Endothelial cell of hepatic sinusoid (primary cell): ENCODE measurements around the gene ADAMTSL5.

Experiments used
- in situ Hi-C: cut with HindIII; loops from 2 replicates; pipeline ENCODE4 v1.10.0; 2017; ENCODE audit warnings: low sequenced_read_pairs

The ADAMTSL5 gene

DNA sequence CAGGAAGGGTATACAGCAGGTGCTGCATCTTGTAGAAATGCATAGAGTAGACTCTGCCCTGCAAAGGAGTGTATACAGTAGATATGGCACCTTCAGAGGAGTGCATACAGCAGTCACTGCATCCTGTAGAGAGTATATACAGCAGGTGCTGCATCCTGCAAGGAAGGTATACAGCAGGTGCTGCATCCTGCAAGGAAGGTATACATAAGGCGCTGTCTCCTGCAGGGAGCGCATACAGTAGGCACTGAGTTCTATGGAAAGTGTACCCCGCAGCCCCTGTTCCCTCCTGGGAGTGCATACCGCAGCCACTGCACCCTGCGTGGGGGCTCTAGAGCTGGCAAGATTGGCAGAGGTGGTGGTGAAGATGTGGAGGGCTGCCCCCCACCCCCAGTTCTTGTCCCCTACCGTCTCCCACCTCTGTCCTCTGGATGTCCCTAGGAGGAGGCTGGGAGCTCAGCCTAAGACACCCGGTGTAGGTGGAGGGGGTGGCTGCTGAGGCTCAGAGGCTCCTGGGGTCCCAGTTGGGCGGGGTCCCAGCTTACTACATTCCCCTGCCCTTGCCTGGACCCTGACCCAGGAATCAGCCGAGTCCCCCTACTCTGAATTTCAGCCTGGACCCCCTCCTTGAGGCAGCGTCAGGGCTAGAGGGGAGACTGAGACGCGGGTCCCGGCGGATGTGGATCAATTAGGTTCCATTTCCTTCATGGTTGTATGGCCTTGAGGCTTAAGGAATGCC, 2.3 kb upstream of the ADAMTSL5 start:
- in situ Hi-C loops: no loop called here

DNA sequence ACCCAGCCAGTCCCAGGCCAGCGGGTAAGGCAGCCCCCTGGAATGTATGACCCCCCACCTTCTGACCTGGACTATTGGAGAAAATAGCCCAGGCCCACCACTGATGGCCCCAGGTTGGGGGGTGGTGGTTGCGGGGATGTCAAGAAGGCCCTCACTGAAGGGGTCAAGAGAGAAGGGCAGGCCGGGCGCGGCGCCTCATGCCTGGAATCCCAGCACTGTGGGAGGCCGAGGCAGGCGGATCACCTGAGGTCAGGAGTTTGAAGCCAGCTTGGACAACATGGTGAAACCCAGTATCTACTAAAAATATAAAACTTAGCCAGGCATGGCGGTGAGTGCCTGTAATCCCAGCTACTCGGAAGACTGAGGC, 1.5 kb upstream of the ADAMTSL5 start:
- in situ Hi-C loops: no loop called here

DNA sequence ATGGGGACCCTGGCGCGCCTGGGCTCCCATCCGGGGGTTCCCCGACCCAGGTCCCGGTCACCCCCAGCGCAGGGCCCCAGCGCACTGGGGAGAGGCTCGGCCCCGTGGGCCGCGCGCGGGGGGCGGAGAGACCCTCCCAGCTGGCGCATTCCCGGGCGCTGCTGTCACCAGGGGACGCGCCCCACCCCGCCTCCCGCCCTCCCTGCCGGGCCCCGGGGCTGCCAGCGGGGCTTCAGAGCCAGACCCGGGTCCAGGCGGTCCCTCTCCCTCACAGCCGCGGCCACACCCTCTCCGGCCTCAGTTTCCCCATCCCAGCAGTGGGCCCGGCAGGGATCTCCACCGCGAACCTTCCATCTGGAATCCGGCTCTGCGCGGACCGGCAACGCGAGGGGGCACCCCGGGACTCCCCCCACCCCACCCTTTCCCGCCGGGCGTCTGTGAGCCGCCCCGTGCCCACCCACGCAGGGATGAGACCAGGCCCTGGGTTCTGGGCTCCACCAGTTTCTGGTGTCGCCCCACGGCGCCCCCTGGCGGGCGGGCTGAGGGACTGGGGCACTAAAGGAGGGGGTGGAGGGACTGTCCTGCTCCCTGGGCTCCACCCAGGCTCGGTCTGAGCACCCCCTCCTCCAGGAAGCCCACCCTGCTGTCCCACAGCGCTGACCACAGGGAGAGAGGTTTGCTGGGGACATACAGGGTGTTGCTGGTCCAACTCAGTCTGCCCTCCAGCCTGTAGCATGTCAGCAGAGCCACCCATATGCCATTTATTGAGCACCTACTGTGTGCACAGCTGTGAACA, 878 bp upstream of the ADAMTSL5 start:
- in situ Hi-C loops: no loop called here

DNA sequence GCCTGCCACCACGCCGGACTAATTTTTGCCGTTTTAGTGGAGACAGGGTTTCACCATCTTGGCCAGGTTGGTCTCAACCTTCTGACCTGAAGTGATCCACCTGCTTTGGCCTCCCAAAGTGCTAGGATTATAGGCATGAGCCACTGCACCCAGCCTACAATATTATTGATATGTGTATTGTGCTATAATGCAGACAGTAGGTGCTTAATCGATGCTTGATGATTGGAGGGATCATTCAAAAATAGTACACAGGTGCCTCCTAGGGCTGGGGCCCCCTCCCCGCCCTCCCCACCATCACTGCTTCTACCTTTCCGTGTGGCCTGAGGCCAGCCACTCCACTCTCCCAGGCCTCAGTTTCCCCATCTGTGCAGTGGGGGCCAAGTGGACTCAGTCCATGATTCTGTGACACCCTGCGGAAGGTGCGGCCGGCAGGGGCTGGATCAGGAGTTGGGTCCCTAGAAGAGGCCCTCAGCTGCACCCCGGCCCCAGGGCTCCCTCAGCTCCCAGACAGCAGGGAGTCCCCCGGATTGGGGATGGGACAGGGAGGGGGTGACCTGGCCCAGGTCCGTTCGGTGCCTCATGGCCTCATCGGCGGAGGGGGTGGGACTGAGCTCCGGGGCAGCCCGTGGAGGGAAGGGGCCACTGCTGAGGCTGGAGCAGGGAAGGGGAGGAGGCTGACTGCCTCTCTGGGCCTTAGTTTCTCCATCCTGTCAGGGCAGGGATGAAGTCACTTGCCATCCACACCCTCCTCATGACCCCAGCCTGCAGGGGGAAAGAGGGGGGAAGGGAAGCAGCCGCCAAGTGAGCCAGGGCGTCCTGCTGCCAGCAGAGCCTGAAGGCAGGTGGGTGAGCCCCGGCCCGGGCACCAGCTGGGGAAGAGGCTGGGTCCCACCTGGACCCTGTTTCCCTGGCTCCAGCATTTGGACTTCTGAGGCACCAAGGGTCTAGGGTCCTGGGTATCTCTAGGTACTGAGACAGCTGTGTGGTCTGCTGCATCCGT, 1.2 kb downstream of the ADAMTSL5 start:
- in situ Hi-C loops: no loop called here

DNA sequence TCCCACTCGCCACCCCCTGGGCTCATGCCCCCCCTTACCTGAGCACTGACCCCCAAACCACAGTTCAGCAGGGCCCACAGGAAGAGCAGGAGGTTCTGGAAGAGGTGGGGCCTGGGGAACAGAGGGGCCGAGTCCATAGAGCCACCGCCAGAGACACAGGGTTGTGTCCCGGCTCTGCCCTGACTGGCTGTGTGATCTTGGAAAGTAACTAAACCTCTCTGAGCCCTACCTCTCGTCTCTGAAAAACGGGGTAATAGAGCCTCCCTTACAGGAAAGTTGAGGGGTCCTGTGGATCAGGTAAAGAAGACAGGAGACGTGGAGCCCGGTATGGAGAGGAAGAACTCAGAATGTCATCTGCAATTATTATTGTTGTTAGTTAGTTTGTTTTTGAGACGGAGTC, 2.0 kb downstream of the ADAMTSL5 start:
- in situ Hi-C loops: no loop called here

DNA sequence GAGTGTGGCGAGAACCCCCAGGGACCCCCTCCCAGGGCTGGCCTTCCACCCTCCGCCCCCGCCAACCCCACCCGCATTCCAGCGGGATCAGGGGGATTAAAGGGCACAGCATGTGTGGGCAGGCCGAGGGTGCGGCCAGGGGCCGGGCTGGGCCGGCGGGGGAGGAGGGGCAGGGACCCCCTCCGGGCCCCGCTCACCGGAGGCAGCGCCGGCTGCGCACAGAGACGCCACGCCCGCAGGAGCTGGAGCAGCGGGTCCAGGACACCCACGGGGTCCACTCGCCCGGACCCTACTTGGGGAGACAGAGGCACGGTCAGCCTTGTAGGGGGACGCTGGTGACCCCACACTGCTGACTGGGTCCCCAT, 2.4 kb downstream of the ADAMTSL5 start:
- in situ Hi-C loops: no loop called here

DNA sequence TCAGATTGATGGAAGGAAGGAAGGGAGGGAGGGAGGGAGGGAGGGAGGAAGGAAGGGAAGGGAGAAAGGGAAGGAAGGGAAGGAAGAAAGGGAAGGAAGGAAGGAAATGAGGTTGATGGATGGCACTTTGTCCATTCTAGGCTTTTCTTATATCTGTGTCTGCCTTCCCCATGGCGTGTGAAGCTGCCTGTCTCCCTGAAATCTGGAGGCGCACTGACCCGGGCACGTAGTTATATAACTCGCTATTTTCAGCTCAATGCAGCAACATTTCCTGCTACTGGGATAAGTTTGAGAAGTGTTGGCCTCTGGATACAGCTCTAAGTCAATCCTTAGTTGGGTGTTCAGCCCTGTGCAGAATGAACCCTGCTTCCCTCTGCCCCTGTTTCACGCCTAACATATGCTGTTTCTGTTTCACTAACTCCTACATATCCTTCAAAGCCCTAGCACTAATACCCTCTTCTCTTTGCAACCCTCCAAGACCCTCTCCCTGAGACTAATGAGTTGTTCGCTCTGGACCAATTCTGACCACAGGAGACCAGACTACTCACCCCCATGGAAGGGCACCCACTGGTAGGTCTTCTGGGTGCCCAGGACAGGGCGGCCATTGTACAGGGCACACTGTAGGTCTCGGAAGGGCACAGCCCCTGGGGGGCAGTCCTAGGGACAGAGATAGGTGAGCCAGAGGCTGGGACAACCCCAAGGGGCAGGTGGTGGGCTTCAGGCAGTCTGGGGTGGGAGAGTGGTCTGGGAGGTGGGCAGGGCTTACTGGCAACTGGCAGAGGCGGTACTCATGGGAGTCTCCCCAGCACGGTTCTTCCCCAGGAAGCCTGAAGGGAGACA, 3.0 kb downstream of the ADAMTSL5 start:
- in situ Hi-C loops: no loop called here

DNA sequence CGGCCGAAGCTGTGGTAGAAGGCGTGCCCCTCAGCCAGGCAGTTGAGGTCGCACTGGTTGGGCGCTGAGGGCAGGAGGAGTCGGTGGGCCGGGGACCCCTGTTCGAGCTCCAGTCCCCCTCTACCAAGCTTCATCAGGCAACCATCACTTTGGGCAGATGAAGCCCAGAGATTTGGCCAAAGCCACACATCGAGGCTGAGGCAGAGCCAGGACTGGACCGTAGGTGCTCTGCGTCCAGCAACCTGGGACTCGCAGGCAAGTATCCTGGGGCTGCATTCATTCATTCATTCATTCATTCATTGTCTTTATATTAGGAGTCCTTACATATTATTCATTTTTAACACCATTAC, 4.3 kb downstream of the ADAMTSL5 start:
- in situ Hi-C loops: no loop called here

DNA sequence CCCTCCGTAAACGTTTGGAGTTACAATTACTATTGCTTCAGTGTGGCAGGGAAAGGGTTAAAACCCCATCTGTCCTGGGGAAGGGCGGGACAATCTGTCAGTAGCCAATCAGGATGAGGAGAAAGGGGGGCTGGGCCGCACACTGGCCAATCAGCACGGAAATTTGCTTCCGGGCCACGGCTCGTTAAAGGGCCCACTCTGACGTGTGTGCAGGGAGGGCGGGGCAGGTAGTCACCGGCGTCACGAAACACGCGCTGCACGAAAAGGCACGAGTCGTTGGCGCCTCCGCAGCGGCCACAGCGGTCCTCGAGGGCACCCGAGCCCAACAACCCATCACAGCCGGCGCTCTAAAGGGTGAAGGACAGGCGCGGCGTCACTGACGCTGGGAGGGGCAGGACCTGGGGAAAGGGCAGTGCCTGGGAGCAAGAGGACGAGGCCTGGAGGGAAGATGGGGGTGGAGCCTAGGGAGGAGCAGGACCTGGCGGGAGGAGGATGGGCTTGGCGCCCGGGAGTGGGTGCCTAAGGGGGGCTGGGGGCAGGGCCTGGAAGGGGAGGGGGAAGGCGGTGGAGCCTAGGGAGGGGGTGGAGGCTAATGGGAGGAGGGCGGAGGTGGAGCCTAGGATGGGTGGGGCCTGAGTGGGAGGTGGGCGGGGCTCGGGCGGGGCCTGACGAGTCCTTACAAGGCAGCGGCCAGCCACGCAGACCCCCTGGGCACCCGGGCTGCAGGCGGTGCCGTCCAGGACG, 4.9 kb downstream of the ADAMTSL5 start:
- in situ Hi-C loops: no loop called here

DNA sequence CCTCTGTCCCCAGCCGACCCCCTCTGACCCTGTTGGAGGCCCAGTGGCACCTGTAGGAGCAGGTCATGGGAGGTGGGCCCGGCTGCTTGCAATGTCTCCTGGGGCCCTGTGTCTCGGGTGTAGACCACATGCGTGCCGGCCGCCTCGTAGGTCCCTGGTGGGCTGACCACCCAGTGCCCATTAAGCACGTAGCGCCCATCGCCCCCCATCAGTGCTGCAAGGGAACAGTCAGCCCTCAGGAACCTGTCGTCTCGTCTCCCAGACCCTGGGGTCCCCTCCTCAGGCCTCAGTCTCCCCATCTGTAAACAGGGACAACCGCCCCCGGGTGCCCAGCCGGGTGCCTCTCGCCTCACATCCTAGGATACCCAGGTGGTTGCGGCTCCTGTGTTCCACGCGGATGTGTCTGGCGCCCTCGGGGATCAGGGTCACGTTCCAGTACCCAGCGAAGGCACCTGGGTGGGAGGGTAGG, 5.6 kb downstream of the ADAMTSL5 start:
- in situ Hi-C loops: no loop called here

DNA sequence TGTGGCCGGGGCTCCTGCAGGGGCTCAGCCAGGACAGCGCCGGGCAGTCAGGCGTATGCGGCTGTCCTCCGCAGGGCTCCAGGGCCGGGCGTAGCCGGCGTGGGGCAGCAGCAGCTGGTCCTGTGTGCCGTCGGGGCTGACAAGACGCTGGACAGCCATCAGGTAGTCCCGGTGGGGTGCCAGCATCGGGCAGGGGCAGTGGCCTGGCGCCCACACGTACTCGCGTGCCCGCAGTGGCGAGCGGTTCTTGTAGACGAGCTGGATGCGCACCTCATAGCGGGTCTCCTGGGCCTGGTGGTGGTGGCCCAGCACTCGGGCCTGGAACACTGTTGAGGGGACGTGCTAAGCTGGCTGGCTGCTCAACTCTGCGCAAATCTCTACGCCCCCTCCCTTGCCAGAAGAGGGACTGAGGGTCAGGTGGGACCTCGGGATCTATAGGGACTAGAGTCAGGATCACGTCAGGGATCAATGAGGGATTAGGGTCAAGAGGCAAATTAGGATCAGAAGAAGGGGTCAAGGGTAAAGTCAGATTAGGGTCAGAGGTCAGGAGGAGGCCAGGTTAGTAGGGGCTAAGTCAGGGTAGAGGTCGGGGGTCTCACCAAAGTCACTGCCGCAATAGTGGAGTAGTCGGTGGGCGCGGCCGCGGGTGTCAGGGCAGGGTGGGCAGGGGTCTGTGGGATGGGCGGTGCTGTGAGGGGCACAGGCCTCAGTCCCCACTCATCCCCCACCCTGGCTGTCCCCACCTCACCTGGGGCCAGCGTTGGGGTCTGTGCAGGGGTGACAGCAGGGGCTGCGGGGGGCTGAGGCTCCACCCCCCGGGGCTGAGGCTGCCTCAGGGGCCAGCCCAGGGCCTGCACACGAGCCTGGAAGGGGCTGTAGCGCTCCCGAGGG, 6.6 kb downstream of the ADAMTSL5 start:
- in situ Hi-C loops: no loop called here

DNA sequence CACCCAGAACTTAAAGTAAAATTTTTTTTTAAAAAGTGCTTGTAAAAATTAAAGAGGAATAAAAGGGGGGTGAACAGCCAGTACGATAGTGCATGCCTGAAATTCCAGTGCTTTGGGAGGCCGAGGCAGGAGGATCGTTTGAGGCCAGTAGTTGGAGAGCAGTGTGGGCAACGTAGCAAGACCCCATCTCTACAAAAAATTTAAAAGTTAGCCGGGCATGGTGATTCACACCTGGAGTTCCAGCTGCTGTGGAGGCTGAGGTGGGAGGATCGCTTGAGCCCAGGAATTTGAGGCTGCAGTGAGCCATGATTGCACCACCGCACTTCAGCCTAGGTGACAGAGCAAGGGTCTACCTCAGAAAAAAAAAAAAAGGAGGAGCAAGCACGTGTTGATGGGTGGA, 7.8 kb downstream of the ADAMTSL5 start:
- in situ Hi-C loops: no loop called here

DNA sequence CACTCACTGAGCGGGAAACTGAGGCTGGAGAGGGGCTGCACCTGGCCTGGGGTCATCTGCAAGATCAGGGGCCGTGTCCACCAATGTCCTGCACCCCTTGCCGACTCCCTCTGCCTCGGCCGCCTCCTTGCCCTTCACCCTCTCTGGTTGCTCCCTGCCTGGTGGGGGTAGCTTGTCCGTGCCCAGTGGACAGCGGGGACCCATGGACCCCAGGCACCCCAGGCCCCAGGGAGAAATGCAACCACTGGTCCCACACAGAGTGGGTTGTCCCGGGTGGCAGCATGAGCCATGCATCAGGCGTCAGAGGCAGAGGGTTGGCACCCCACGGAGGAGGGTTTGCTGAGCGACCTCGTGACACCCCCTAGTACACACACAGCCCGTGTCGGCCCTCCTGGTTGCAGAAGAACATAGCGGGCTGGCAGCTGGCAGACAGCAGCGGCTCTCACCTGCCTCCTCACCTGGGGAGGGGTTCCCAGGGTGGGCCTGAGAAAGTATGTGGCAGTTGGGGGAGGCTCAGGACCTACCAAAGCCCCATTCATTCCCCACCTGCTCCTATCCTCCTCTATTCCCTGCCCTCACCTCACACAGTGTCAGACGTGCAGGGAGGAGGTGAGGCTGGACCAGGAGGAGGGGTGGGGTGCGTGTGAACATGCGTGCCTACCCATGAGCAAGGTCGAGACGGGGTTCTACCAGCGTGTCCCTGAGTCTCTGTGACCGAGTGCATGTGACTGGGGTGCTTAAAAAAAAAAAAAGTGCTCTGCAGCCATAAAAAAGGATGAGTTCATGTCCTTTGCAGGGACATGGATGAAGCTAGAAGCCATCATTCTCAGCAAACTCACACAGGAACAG, 8.7 kb downstream of the ADAMTSL5 start:
- in situ Hi-C loops: no loop called here

DNA sequence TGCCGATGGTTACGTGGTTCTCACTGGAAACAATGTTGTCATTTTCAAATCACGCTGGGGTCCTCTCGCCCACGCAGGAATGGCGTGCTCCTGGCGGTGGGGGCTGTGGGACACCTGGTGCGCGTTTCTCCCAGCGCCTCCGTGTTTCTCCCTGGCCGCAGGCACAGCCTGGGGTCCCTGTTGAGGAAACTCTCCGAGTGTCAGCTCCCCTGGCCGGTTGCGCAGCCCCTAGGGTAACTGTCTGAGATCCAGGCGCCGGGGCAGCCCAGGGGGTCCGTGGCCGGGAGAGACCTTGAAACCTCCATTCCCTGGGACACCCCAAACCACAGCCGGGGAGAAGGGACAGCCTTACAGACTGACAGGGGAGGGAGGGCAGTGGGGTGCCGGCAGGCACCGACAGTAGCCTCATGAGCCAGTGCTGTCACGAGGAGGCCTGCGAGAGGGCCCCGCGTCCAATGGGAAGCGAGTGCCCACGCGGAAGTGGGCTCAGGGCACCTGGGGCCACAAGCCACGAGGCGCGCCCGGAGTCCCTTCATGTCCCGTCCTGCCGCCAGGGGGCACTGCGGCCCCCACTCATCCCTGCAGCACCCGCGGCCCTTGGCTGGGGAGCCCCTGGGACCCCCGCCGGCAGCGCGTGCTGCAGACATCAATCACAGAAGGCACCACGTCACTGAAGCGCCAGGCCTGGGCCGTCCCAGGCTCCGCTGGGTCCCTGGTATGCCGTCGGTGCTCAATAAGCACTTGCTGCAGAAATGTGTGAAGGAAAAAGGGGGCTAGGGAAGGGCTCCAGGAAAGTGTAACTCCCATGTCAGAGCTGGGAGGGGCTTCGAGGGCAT, 9.5 kb downstream of the ADAMTSL5 start:
- in situ Hi-C loops: no loop called here

DNA sequence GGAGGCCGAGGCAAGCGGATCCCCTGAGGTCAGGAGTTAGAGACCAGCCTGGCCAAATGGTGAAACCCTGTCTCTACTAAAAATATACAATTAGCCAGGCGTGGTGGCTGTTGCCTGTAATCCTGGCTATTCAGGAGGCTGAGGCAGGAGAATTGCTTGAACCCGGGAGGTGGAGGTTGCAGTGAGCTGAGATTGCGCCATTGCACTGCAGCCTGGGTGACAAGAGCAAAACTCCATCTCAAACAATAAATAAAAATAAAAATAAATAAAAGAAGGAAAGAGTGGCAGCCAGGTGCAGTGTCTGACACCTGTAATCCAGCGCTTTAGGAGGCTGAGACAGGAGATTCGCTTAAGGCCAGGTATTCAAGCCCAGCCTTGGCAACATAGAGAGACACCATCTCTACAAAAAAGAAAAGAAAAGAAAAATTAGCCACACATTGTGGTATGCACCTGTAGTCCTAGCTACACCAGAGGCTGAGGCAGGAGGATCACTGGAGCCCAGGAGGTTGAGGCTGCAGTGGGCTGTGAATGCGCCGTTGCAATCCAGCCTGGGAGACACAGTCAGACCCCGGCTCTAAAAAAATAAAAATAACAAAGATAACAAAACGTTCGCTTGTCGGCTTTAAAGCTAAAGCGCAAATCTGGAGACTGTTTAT, 10.3 kb downstream of the ADAMTSL5 start:
- in situ Hi-C loops: no loop called here

DNA sequence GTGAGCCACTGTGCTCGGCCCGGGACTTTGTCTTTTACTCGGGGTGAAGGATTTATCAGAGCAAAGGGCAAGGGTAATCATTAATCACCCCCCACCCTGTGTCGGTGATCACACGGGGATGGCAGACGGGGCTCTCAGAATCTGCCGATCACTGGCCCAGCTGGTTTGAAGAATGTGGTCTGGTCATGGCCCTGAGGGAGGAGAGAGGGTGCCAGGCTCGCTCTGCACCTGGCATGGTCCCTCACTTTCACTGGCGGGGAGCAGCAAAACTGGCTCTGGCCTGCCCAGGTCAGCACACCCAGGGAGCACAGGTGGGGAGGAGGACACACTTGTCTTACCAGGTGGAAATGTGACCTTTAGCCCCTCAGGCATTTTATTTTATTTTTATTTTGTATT, 11.6 kb downstream of the ADAMTSL5 start:
- in situ Hi-C loops: no loop called here
